Measurements from ENCODE around the gene SH2D2A. TPM values are rescaled to one million over a fixed set of nuclear protein-coding genes. Genes with fewer than 3 reads are reported as not detected.
A peak's percentile ranks its signal among the peaks of the same experiment; 100 is the strongest.

SH2D2A gene
- total and polyA plus RNA-seq, 9 of the 15 experiments (the other 6 are each of a cell fraction or from before 2014, with no cell fraction given): 0.89 to 33.6 (median 6.9) TPM

GRCh38 chr1:156801409-156802121 is 15.1 kb downstream of the SH2D2A start (continued):
- TF ChIP-seq SETDB1 (IDR thresholded peaks at IDR 0.05; ENCODE audit: low read length) (no peak), ATF3 (IDR thresholded peaks at IDR 0.05) (no peak), ATF3 (CRISPR knock-in tag; conservative IDR thresholded peaks at IDR 0.05) (no peak), DDX20 (tag; IDR thresholded peaks at IDR 0.05; ENCODE audit: low read depth) (no peak), ZFX (CRISPR knock-in tag; IDR thresholded peaks at IDR 0.05) (no peak), BRCA1 (IDR thresholded peaks at IDR 0.05) (no peak), BRCA1 (CRISPR knock-in tag; IDR thresholded peaks at IDR 0.05) (no peak), POLR2A (conservative IDR thresholded peaks at IDR 0.05) (peak; percentile 56), PBX2 (CRISPR knock-in tag; IDR thresholded peaks at IDR 0.05; ENCODE audit: low read depth) (no peak), PBX2 (tag; conservative IDR thresholded peaks at IDR 0.05; ENCODE audit: low read depth) (no peak), CTCF (IDR thresholded peaks at IDR 0.05 in 2 of 3, conservative IDR thresholded peaks at IDR 0.05 in 1 of 3; ENCODE audit: insufficient read depth in 2 of 3, low read depth in 1 of 3, low read length in 3 of 3) (peak in 1 of 3 experiments; percentile 33; a peak in 2 of 6 replicates), AFF4 (CRISPR knock-in tag; IDR thresholded peaks at IDR 0.05) (no peak)

All from K562 (cell line).